Activated naive CD4-positive, alpha-beta T cell treated with anti-CD3 and anti-CD28 coated beads for 36 hours (primary cell): Measurements from ENCODE around the gene SGCG. TPM values are rescaled to one million over a fixed set of nuclear protein-coding genes. Genes with fewer than 3 reads are reported as not detected.
A peak's percentile ranks its signal among the peaks of the same experiment; 100 is the strongest.

Experiments used
- CTCF ChIA-PET: fragments of 350-600 bp; sonication (Branson Sonifier 250); formaldehyde crosslinking; loops from one replicate; lab custom pipeline; 2021; ENCODE audit warnings: antibody characterized with exemption; lab: Charles Lee
- DNase-seq: peaks from one replicate; pipeline ENCODE4 v3.0.0-alpha.2; 2020
- H3K27ac Mint-ChIP-seq: one replicate; pipeline ENCODE4 v1.8.0; 2021; ENCODE audit warnings: mild to moderate bottlenecking, mixed read lengths
- H3K27me3 Mint-ChIP-seq: one replicate; pipeline ENCODE4 v1.8.0; 2021; ENCODE audit warnings: low read depth, mixed read lengths
- H3K36me3 Mint-ChIP-seq: one replicate; pipeline ENCODE4 v1.8.0; 2021; ENCODE audit warnings: low read depth, mixed read lengths
- H3K4me1 Mint-ChIP-seq: one replicate; pipeline ENCODE4 v1.8.0; 2021; ENCODE audit warnings: low read depth, mixed read lengths
- H3K4me3 Mint-ChIP-seq: one replicate; pipeline ENCODE4 v1.8.0; 2021; ENCODE audit warnings: mild to moderate bottlenecking, moderate library complexity, mixed read lengths
- H3K9me3 Mint-ChIP-seq: one replicate; pipeline ENCODE4 v1.8.0; 2021; ENCODE audit warnings: mixed read lengths
- intact Hi-C: fragments of 100-400 bp; cut with micrococcal nuclease; formaldehyde crosslinking; loops from one replicate; pipeline ENCODE4 v1.15.1; 2023
- total RNA-seq, 2 experiments: library from RNA; stranded (reverse); gene quantifications; one replicate each; pipeline ENCODE4 v1.2.3, GENCODE V29; 2021

SGCG gene
- total RNA-seq, 2 experiments from 2014 or later, result not detected

- no peaks in the 10 kb centered on the region for H3K36me3 Mint-ChIP-seq
- no peak for DNase-seq
- CTCF ChIA-PET, result interaction anchor here (0.5 kb wide), 1 partner anchor 251 kb away, joined by 4 read pairs; no protein-coding TSS in a partner anchor
- H3K4me1 Mint-ChIP-seq, result peaks cover 15% of the 10 kb centered on the region
- intact Hi-C loops, result no loop called here
- H3K9me3 Mint-ChIP-seq, result no peaks in the 10 kb centered on the region
- H3K27me3 Mint-ChIP-seq, result peaks cover 8% of the 10 kb centered on the region
- no peak overlapping the region for H3K27ac Mint-ChIP-seq
- H3K4me3 Mint-ChIP-seq, result no peak overlapping the region
These were observed 140.3 kb downstream of the SGCG start for GRCh38 chr13:23320926-23321534.

- no peaks in the 10 kb centered on the region for H3K9me3 Mint-ChIP-seq
- no peak overlapping the region for H3K27ac Mint-ChIP-seq
- no peak overlapping the region for H3K4me3 Mint-ChIP-seq
- peaks cover 15% of the 10 kb centered on the region for H3K4me1 Mint-ChIP-seq
- H3K27me3 Mint-ChIP-seq, result peaks cover 8% of the 10 kb centered on the region
- CTCF ChIA-PET, result no interaction called here
- intact Hi-C loops, result no loop called here
- H3K36me3 Mint-ChIP-seq, result no peaks in the 10 kb centered on the region
- peak; percentile 37 for DNase-seq
These were observed 140.9 kb downstream of the SGCG start for GRCh38 chr13:23321535-23322241.

- Mint-ChIP-seq H3K4me3 (no peak overlapping the region), H3K4me1 (peaks cover 15% of the 10 kb centered on the region), H3K27ac (no peak overlapping the region), H3K9me3 (peaks cover 7% of the 10 kb centered on the region), H3K27me3 (peaks cover 8% of the 10 kb centered on the region), H3K36me3 (peaks cover 1% of the 10 kb centered on the region)
- CTCF ChIA-PET, result interaction anchor here (0.7 kb wide), 1 partner anchor 378 kb away, joined by 3 read pairs; no protein-coding TSS in a partner anchor
- intact Hi-C loops, result no loop called here
- DNase-seq, result no peak
These were observed 141.9 kb downstream of the SGCG start for GRCh38 chr13:23322353-23323336.

- peaks cover 4% of the 10 kb centered on the region for H3K27me3 Mint-ChIP-seq
- no peak for DNase-seq
- H3K27ac Mint-ChIP-seq, result no peak overlapping the region
- H3K4me3 Mint-ChIP-seq, result no peak overlapping the region
- peaks cover 15% of the 10 kb centered on the region for H3K4me1 Mint-ChIP-seq
- peaks cover 7% of the 10 kb centered on the region for H3K9me3 Mint-ChIP-seq
- CTCF ChIA-PET, result no interaction called here
- H3K36me3 Mint-ChIP-seq, result peaks cover 1% of the 10 kb centered on the region
- intact Hi-C loops, result no loop called here
These were observed 143.3 kb downstream of the SGCG start for GRCh38 chr13:23323946-23324709.

GRCh38 chr13:23325191-23325590, 144.4 kb downstream of the SGCG start:
- no peak for DNase-seq
- CTCF ChIA-PET, result no interaction called here
- intact Hi-C loops, result no loop called here
- no peaks in the 10 kb centered on the region for H3K27me3 Mint-ChIP-seq
- peaks cover 12% of the 10 kb centered on the region for H3K9me3 Mint-ChIP-seq
- no peak overlapping the region for H3K27ac Mint-ChIP-seq
- H3K4me1 Mint-ChIP-seq, result peaks cover 11% of the 10 kb centered on the region
- H3K4me3 Mint-ChIP-seq, result no peak overlapping the region
- peaks cover 7% of the 10 kb centered on the region for H3K36me3 Mint-ChIP-seq

DNA sequence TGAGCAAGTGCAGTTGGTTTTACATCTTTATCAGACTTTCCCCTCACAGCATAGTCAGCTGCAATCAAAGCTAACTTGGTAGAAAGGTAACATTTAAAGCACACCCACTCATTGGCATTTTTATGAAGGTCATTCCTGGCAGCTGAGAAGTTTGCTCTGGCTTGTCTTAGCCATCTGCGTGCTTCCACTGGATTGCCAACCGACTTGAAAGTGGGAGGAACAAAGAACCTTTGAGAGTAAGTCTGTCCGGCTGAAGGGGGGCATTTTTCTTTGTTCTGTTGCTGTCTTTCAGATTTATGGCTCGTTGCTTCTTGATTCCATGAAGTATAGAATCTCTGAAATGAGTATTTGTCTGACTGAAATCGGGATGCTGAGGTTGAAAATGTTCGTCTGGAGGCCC, 149.6 kb downstream of the SGCG start:
- Mint-ChIP-seq H3K36me3 (peaks cover 48% of the 10 kb centered on the region), H3K27me3 (no peaks in the 10 kb centered on the region), H3K4me1 (no peaks in the 10 kb centered on the region), H3K27ac (no peak overlapping the region), H3K4me3 (no peak overlapping the region), H3K9me3 (peaks cover 56% of the 10 kb centered on the region)
- DNase-seq, result no peak
- CTCF ChIA-PET, result no interaction called here
- intact Hi-C loops, result no loop called here

GRCh38 chr13:23339225-23339624, 158.4 kb downstream of the SGCG start:
- H3K4me3 Mint-ChIP-seq, result no peak overlapping the region
- no peaks in the 10 kb centered on the region for H3K4me1 Mint-ChIP-seq
- no peak overlapping the region for H3K27ac Mint-ChIP-seq
- intact Hi-C loops, result no loop called here
- peaks cover 81% of the 10 kb centered on the region for H3K36me3 Mint-ChIP-seq
- no peaks in the 10 kb centered on the region for H3K27me3 Mint-ChIP-seq
- no peak for DNase-seq
- H3K9me3 Mint-ChIP-seq, result peaks cover 40% of the 10 kb centered on the region
- CTCF ChIA-PET, result no interaction called here

- Mint-ChIP-seq H3K27me3 (no peaks in the 10 kb centered on the region), H3K36me3 (peaks cover 88% of the 10 kb centered on the region), H3K27ac (no peak overlapping the region), H3K9me3 (peaks cover 15% of the 10 kb centered on the region), H3K4me1 (no peaks in the 10 kb centered on the region), H3K4me3 (no peak overlapping the region)
- CTCF ChIA-PET, result interaction anchor here (0.7 kb wide), 1 partner anchor 253 kb away, joined by 3 read pairs; no protein-coding TSS in a partner anchor
- no peak for DNase-seq
- intact Hi-C loops, result no loop called here
These were observed 164.3 kb downstream of the SGCG start for GRCh38 chr13:23344931-23345595.

DNA sequence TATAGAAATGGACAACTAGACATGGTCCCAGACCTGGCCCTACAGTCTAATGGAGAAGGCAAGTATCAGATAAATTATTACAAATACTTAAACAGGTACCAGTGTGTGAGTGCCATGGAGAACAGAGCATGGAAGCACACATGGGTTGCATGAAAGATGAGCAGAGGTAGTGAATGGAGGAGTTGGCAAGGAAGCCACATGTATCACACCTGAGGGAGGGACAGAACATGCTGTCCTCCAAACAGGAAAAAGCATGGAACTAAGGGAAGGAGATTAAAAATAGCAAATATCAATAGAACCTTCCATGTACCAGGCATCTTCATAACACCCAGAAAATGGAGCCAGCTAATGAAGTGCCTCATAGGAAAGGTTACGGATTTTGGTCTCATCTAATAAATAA, 166.8 kb downstream of the SGCG start:
- Mint-ChIP-seq H3K36me3 (peaks cover 89% of the 10 kb centered on the region), H3K4me1 (peaks cover 8% of the 10 kb centered on the region), H3K27ac (no peak overlapping the region), H3K4me3 (no peak overlapping the region), H3K9me3 (peaks cover 10% of the 10 kb centered on the region), H3K27me3 (no peaks in the 10 kb centered on the region)
- intact Hi-C loops, result no loop called here
- DNase-seq, result no peak
- CTCF ChIA-PET, result no interaction called here

DNA sequence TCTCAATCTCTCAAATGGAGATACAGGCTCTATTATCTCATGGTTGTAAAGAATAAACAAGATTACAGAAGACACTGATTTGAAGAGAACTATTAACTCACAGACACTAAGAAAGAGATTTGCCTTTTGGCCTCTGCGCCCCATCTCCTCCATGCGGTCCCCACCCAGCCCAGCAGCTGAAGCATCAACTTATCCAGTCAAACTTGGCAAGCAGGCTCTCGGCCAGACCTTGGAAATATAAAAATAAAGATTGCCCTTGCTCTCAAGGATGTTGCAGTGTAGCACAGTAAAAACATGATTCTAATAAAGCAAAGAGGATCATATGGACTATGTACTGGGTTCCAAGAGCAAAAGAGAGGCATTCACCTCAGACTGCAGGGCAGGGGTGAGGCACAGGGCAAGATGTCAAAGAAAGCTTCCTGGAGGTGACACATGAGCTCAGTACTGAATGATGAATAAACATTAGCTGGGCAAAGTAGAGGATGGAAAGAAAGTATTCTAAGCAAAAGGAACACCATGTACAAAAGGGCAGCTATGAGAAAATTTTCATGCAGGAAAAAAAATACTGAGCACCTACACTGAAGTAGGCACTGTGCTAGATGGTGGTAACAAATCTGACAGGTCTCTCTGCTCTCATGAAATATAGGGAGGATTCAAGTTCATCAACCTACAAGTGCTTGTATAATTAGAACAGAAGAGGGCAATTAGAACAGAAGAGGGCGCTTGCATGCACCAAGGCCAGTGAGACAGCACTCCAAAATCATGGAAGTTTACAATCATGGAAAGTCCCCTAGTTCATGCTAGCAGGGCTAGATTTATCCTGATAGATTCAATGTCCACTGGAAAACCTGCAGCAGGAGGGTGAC, 167.7 kb downstream of the SGCG start:
- H3K9me3 Mint-ChIP-seq, result peaks cover 9% of the 10 kb centered on the region
- H3K4me1 Mint-ChIP-seq, result peaks cover 11% of the 10 kb centered on the region
- no peak overlapping the region for H3K27ac Mint-ChIP-seq
- no peak for DNase-seq
- intact Hi-C loops, result no loop called here
- CTCF ChIA-PET, result no interaction called here
- H3K36me3 Mint-ChIP-seq, result peaks cover 87% of the 10 kb centered on the region
- H3K4me3 Mint-ChIP-seq, result no peak overlapping the region
- no peaks in the 10 kb centered on the region for H3K27me3 Mint-ChIP-seq
